HG03095 (cell line): ENCODE data around the gene NCKAP5.

Experiments
- ATAC-seq: cut with Tn5 transposase; IDR thresholded peaks from one replicate; pipeline ENCODE4 v1.9.1; 2021; ENCODE audit warnings: moderate library complexity; ENCODE audit not compliant: unreplicated experiment

Gene NCKAP5

DNA sequence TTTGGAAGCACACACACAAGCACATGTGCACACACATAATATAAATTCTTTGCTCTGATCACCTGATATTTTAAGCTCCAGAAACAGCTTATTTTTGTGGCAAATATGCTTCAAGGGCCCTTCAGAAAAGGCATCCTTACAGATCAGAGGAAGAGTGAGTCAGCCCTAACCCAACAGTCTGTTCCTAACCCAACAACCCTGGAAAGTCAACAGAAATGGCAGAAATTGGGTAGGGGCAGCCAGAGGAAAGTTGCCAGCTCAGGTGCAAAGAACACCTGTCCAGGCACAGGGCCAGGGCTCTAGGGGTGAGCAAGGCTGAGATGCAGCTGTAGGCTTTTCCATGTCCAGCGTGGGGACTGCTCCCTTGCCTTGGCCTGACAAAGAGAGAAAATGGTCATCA, 6.4 kb upstream of the NCKAP5 start:
- no peak for ATAC-seq

DNA sequence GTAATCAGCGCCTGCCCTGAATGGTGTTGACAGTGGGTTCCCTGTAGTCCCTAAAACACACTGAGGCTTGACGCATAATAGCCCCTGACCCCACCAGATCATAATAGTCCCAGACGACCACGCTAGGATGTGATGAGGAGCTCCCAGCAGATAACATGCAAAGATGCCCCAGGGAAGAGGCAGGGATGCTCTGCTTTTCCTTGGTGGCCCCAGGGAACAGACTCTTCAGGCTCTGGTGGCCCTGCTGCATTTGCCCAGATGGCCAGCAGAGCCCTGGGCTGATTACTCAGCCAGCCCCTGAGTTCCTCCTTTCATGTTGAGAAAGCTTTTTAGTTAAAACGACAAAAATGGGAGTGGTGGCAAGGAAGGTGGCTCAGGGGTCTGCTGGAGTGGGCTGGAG, 5.9 kb upstream of the NCKAP5 start:
- ATAC-seq: no peak

DNA sequence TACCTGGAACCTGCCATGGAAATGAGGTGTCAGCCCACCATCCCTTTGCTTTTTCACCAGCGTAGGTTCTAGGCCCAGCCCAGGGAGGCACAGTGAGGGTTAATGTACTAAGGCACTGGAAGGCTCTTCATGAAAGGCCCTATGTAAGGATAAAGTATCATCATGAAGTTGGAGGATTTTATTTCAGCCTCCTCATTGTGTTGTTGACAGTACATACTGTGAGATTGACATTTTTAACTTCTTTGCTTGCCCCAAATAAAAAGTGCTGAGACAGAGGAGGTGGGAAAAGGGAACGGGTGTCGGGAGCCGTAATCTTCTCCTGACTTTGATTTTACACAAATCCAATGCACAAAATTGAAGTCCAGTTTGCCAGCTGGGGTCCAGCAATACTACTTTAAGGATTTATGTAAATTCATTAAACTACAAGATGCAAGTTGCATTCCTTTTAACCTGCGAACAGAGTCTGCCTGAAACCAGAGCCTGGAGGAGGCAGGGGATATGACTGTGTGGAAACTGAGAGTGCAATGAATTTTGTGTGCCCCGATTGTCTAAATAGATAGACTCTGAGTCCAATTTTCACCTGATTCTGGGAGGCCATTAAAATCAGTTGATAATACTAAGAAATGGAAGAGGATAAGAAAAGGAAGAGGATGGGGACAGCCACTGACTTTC, 5.4 kb upstream of the NCKAP5 start:
- no peak for ATAC-seq

DNA sequence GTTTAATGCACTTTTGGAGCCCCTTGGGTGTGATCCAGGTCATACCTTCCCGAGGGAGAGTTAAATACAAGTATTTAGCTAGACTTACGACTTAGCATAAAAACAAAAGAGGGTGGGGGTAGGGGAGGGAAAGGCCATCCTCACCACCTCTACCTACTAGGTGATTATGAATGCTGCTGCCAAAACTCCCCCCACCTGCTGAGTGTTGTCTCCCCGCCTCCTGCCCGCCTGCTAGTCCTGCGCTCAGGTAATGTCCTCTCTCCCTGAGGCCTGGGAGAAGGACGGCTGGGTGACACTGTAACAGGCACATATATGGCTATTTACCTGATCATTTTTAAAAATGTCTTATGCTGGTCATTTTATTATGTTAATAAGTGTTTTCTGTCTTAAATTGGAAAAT, 3.0 kb upstream of the NCKAP5 start:
- no peak for ATAC-seq

DNA sequence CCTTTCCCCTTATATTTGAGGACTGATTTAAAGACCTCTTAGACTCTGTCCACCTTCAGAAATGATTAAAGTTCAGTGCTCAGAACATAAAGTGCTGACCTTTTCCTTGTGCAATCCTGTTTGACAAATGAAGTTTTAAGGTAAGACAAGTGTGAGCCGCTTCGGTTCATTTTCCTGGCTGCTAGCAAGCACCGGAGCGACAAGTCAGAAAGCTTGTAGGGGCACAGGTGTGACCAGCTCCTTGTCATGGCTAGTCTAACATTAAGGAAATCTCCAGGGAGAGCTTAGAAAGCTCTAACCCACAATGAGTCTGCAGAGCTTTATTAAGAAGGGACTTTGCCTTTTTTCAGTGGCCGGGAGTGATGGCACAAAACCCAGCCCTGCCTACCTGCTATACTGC, 2.3 kb upstream of the NCKAP5 start:
- no peak for ATAC-seq

DNA sequence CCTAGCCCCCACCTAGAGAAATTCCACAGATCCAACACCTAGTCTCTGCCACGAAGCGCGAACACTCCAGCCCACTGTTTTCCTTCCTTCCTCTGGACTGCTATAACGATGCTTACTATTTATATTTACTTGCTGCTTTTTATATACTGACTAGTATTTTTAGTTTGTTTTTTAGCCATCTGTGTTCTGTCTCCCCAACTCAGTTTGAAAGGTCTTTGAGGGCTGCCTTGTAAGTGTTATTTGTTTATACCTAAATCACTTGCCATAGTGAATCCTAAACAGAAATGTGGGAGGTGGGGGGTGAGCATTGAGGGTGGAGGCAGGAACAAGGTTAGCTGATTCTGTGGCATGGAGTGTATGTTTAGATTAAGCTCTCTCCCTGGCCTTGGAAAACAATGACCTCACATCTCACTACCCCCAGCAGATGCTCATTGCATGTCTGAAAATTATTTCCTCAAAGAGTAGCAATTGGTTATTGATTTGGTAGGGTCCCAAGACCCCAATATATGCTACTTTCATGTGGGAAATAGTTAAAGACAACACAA, 1.1 kb upstream of the NCKAP5 start:
- ATAC-seq: no peak

DNA sequence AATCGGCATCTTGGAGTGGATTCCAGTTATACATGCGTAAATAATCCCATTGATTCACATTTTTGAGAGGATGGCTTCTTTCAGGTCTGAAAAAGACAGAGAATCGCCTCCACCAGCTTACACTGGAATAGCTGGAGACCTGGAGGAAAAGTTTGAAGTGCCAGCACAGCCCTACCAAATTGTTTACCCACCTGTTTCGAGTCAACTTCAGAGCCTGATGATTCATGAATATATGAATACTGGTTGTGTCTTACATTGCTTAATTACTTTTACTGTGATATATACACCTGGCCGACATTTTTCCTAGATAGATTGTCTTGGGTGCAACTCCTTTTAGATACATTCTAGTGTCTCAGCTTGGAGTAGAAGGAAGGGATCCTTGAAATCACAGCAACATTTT, 335 bp upstream of the NCKAP5 start:
- no peak for ATAC-seq

DNA sequence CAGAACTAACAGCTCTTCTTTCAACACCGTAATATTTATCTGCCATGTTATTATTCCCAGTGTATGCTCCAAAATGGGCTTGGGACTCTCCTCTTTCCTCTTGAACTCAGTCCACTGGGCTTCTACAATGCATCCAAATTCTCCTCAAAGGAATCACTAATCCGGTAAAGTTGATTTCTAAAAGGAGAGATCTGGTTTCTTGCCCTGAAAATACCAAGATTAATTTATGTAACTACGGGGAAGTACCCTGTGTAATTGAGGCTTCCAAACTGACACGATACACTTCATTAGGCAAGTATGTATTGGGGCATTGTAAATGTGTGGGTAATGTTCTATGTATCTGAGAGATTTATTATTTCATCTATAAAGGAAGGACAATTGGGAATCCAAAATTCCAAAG, 5.7 kb downstream of the NCKAP5 start:
- ATAC-seq: no peak

DNA sequence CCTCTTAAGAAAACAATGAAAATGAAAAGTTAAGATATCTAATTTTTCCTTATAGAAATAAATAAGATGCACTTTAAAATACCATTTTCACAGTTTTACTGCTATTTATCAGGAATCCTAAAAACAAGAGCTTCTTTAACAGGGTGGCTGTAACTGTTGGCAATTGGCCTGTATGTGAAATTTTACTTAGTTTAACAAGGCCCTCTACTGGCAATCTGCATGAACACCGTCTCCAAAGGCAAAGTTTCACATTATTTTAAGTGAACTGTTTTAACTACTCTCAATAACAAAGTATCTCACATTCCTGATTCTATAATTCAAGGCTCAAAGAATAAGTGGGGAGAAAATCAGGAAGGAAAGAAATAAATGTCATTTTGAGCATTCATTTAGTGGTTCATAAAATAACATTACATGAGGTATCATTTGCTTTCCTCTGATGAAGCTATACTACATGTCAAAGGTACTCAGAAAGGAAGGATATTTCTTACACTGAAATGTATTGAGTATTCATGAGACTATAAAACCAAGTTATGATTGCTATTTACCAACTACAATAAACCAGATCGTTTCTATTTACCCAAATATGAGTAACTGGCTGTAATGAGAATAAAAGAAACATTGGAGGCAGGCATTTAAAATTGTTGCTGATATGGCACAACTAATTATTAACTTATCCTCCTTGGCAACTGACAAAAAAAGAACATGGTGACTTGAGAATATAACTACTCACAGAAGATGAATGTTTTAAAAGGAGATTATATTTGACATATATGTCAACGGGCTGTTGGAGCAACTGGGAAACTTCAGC, 7.0 kb downstream of the NCKAP5 start:
- ATAC-seq: no peak

DNA sequence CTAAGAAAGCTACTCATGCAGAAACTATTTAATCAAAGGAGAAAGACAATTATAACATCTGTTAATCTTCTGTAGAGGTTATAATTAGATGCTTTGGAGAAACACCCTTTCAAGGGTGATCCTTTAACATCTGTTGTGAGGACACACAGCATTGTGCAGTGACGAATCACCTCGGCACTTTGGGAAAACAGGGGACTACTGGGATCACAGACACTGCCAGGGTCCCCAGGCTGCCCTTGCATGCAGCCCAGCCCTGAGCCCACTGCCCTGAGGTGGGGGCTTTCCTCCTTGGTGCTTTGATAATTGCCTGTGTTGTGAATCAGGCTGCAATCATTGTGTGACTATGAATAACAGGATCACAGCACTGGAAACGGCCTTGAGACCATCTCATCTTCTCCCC, 10.6 kb downstream of the NCKAP5 start:
- ATAC-seq: no peak

DNA sequence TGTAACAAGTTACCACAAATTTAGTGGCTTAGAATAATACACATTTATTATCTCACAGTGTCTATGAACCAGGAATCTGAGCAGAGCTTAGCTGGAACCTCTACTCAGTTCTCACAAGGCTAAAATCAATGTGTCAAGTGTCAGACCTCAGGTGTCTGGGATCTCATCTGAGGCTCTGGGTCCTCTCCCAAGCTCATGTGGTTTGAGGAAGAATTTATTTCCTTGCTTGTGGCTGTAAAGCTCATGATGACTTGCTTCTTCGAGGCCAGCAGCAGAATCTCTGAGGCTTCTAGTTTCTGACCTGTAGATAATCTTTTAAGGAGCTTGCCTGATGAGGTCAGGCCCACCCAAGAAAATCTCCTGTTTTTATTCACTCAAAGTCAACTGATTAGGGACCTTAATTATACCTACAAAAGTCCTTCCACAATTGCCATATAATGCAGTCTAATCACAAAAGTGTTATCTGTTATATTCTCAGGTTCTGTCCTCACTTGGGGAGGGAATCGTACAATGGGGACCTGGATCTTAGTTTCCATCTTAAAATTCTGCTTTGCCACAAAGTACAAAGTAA, 14.3 kb downstream of the NCKAP5 start:
- ATAC-seq: no peak

DNA sequence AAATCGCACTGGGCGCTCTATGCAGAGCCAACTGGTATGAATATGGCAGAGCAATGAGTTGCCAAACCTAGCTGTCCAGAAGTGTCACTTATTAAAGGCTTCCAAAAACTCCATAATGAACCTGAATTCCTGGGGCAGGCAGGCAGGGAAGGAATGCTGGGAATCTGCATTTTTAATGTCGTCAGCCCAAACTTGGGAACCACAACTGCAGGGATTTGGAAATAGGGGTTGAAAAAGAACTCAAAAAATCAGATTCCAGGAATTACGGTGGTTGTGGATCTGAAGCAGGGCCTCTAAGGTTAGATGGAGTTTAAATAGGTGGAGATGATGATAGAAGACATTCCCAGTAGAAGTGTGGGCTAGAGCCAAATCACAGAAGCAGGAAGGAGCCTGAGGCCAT, 15.0 kb downstream of the NCKAP5 start:
- ATAC-seq: no peak

DNA sequence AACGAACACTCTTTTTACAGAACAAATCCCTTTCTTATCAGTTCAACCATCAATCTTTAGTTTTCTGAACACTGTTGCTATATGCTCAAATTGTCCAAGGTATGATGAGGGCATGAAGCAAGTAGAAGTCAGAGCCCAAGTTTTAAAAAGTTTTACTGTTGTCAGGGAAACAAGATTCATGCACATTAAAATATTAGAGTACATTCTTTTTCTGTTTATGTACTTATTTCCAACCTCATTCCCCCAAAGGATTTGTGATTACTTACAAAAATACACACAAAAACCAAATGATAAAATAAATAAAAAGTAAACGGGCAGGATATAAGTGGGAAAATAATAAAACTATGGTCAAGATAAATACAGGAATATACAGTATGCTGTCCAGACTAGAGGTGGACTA, 15.4 kb downstream of the NCKAP5 start:
- ATAC-seq: no peak

DNA sequence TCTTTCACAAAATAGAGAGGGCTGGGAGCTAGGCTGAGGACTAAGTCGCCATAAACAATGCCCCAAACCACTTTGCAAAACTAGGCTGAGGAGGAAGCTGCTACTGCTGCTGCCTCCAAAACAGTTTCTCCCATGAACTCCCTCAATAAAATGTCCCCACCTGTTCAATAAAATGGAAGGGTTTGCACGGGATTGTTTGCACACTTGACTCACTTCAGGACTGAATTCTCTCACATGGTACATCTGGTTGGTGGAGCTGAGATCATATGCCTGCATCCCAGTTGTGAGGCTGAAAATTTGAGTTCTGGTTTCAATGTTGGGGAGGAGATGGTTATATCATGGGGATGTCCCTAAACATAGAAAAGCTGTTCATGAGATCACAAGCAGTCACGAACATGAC, 26.5 kb downstream of the NCKAP5 start:
- ATAC-seq: no peak

DNA sequence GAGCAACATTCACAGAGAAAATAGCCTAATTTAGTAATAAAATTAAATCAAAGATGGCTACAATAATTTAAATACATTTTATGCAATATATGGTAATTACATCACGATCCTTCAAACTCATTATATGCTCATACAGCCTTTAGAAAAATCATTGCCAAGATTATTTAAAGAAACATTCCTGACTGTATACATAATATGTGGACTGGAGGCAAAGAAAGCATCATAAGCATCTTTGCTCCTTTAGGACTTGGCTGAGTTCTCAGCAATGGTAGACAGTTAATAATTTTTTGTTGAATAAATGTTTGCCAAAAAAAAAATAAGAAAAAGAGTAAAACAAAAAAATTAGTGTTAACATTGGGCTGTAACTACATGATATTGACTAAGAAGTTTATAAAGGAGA, 26.9 kb downstream of the NCKAP5 start:
- no peak for ATAC-seq

DNA sequence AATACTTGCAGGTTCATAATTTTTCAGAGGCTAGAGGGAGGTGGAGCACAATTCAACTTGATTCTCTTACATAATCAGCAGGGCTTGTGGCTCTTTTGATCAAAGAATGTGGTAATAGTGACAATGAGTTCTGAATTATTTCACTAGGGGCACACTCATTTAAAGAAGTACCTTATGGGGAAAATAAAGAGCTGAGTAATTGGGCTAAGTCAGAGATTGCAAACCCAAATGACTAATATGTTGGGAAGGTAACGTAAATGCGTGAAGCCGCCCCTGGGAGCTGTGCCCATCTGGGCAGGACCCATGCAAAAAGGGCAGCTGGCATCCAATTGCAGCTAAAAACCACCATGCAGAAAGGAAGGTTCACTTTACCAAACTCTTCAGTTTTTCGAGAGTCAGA, 35.3 kb downstream of the NCKAP5 start:
- ATAC-seq: no peak

DNA sequence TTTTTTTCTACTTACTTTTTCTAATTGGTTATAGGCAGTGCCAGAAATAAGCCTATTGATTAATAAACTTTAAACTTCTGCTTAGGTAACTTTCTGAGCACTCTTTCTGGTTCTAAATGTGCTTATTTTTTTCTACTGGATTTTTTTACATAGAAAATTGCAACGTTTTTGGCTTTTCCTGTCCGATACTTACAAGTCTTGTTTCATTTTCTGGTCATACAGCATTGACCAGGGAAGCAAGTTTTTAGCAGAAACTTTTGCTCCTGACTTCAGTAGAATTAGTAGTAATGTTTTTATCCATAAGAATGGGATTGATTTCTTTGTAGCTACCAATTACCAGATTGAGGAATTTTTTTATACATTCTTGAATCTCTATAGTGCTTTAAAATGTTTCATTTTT, 36.9 kb downstream of the NCKAP5 start:
- no peak for ATAC-seq

DNA sequence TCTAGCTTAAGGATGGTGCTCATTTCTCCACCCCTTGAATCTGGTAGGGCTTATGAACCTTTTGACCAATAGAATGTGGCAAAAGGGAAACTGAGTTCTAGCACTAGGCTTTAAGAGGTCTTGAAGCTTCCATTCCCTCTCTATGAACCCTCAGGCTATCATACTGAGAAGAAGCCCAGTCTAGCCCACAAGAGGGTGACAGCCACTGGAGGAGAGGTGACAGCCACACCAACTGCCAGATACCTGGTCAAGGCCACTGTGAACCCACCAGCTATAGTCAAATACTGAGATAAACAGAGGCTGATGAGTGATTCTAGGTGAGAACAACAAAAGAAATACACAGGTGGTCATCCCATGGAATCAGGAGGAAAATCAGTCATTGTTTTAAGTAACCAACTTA, 37.6 kb downstream of the NCKAP5 start:
- ATAC-seq: no peak

DNA sequence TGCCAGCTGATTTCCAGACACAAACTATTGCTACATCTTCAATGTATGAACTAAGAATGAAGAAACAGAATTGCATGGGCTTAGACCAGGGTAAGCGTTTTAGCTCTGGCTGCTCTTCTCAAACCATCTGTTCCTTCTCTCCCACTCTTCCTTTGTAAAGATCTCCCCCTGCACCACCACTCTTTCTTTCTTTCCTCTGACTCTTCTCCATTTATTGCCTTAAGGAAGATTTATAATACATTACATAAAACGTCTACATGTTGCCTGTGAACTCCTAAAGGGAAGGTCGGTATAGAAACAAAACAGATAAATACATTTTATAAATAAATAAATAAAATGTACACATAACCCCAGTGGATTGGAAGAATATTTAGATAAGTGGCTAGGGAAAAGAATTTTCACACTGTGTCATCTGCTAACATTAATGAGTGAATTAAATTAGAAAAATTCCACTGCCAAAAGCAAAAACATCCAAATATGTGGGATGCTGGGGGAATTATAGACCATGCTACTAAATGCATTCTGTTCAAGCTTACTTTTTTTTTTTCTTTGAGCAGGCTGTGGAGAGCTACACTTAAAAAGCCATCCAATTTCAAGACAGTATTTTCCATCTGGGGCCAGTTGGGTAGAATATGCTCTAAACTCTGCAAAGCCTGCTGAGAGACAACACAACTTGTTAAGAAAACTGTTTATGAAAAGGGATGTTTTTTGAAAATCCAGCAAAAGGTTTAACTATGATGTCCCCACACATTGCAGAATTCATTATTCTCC, 41.5 kb downstream of the NCKAP5 start:
- ATAC-seq: no peak

DNA sequence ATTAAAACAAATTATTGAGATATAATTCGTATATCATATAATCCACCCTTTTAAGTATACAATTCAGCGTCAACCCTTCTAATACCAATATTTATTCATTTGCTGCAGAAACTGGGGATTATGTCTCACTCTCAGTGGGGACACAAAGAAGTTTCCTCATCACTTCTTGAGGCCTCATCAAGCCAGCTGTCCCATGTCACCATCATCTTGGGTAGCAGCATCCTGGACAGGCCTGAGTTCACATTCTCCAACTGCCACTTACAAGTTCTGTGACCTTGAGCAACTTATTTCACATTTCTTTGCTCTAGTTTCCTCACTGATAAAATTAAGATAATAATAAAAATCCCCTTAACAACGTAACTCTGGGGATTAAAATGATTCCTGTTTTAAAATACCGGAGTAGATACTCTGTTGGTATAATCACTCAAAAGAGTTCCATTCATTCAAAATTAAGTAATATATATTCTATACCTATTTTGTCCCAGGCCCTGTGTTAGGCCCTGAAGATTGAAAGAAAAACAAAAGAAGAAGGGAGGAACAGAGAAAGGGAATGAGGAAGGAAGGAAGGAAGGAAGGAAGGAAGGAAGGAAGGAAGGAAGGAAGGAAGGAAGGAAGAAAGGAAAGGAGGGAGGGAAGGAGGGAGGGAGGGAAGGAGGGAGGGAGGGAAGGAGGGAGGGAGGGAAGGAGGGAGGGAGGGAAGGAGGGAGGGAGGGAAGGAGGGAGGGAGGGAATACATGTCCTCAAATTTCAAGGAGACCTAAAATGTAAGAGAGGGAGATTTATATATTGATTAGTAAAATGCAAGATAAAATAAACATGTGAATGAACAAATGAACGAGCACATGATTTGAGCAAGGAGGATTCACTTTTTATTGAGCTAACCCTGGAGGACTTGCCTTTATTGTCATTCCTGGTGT, 42.4 kb downstream of the NCKAP5 start:
- no peak for ATAC-seq
